T1000 (cell line): ENCODE measurements around the gene SIGLECL1.

Experiments
- DNase-seq: peaks from one replicate; lab custom pipeline; 2025; ENCODE audit warnings: mixed read lengths; lab: John Stamatoyannopoulos, UW

Gene SIGLECL1

GRCh38 chr19:51252306-51253079 lies 1.6 kb downstream of the SIGLECL1 start:
- DNase-seq = no peak

GRCh38 chr19:51253088-51253806 lies 2.4 kb downstream of the SIGLECL1 start:
- no peak for DNase-seq

GRCh38 chr19:51256155-51256625 lies 5.3 kb downstream of the SIGLECL1 start:
- DNase-seq = no peak

- no peak for DNase-seq
These were observed 6.6 kb downstream of the SIGLECL1 start for GRCh38 chr19:51257471-51257870.

GRCh38 chr19:51258165-51259160 lies 7.6 kb downstream of the SIGLECL1 start:
- no peak for DNase-seq

GRCh38 chr19:51259348-51260245 lies 8.7 kb downstream of the SIGLECL1 start:
- no peak for DNase-seq

- DNase-seq = no peak
These were observed 12.9 kb downstream of the SIGLECL1 start for GRCh38 chr19:51263808-51264207.

- DNase-seq = no peak
These were observed 20.2 kb downstream of the SIGLECL1 start for GRCh38 chr19:51271067-51271466.

- DNase-seq = no peak
These were observed 21.4 kb downstream of the SIGLECL1 start for GRCh38 chr19:51272183-51272810.

- no peak for DNase-seq
These were observed 23.3 kb downstream of the SIGLECL1 start for GRCh38 chr19:51274049-51274770.

- DNase-seq = no peak
These were observed 26.2 kb downstream of the SIGLECL1 start for GRCh38 chr19:51277112-51277511.

- DNase-seq = no peak
These were observed 31.5 kb downstream of the SIGLECL1 start for GRCh38 chr19:51282335-51282734.

GRCh38 chr19:51285682-51286081 lies 34.8 kb downstream of the SIGLECL1 start:
- DNase-seq = no peak

- DNase-seq = no peak
These were observed 38.8 kb downstream of the SIGLECL1 start for GRCh38 chr19:51289635-51290034.

GRCh38 chr19:51292971-51293370 lies 42.1 kb downstream of the SIGLECL1 start:
- DNase-seq = no peak

- DNase-seq = no peak
These were observed 42.8 kb downstream of the SIGLECL1 start for GRCh38 chr19:51293571-51294210.

GRCh38 chr19:51294211-51294976 lies 43.5 kb downstream of the SIGLECL1 start:
- no peak for DNase-seq

GRCh38 chr19:51294977-51295375 lies 44.1 kb downstream of the SIGLECL1 start:
- no peak for DNase-seq
